ENCODE data around the gene RPL32.
A peak's percentile ranks its signal among the peaks of the same experiment; 100 is the strongest.

RPL32 gene

GRCh38 chr3:12810013-12810780, 31.2 kb downstream of the RPL32 start:
- Mint-ChIP-seq H3K27me3 (ENCODE audit: low read depth) (no peaks in the 10 kb centered on the region), H3K9me3 (no peaks in the 10 kb centered on the region), H3K4me1 (peaks cover 5% of the 10 kb centered on the region), H3K4me3 (peak overlapping the region; percentile 74 to 83 (median 77)), H3K27ac (peak overlapping the region; percentile 93 to 96 (median 96)), H3K36me3 (ENCODE audit: low read depth) (peaks cover 5% of the 10 kb centered on the region)
- peak; percentile 87 to 97 (median 96) for TF ChIP-seq CTCF (IDR thresholded peaks at IDR 0.05; ENCODE audit: unreplicated experiment in 3 of 3)

- Mint-ChIP-seq H3K4me3 (peak overlapping the region; percentile 74 to 83 (median 77)), H3K9me3 (no peaks in the 10 kb centered on the region), H3K36me3 (ENCODE audit: low read depth) (peaks cover 7% of the 10 kb centered on the region), H3K4me1 (peaks cover 5% of the 10 kb centered on the region), H3K27ac (peak overlapping the region in 1 of 3 experiments; percentile 60), H3K27me3 (ENCODE audit: low read depth) (no peaks in the 10 kb centered on the region)
- no peak for TF ChIP-seq CTCF (IDR thresholded peaks at IDR 0.05; ENCODE audit: unreplicated experiment in 3 of 3)
These were observed 31.9 kb downstream of the RPL32 start for GRCh38 chr3:12809435-12809834.

- no peak for TF ChIP-seq CTCF (IDR thresholded peaks at IDR 0.05; ENCODE audit: unreplicated experiment in 3 of 3)
- Mint-ChIP-seq H3K27ac (peak overlapping the region in 1 of 3 experiments; percentile 20), H3K9me3 (no peaks in the 10 kb centered on the region), H3K36me3 (ENCODE audit: low read depth) (peaks cover 9% of the 10 kb centered on the region), H3K27me3 (ENCODE audit: low read depth) (no peaks in the 10 kb centered on the region), H3K4me3 (peak overlapping the region; percentile 74 to 83 (median 77)), H3K4me1 (peaks cover 5% of the 10 kb centered on the region)
These were observed 32.4 kb downstream of the RPL32 start for GRCh38 chr3:12809001-12809400.

GRCh38 chr3:12808587-12808986, 32.8 kb downstream of the RPL32 start:
- H3K9me3 Mint-ChIP-seq = no peaks in the 10 kb centered on the region
- H3K27ac Mint-ChIP-seq = peak overlapping the region in 1 of 3 experiments; percentile 20
- H3K4me1 Mint-ChIP-seq = peaks cover 5% of the 10 kb centered on the region
- H3K27me3 Mint-ChIP-seq (ENCODE audit: low read depth) = no peaks in the 10 kb centered on the region
- peak overlapping the region; percentile 74 to 83 (median 77) for H3K4me3 Mint-ChIP-seq
- no peak for TF ChIP-seq CTCF (IDR thresholded peaks at IDR 0.05; ENCODE audit: unreplicated experiment in 3 of 3)
- H3K36me3 Mint-ChIP-seq (ENCODE audit: low read depth) = peaks cover 13% of the 10 kb centered on the region

GRCh38 chr3:12807601-12808359, 33.6 kb downstream of the RPL32 start:
- no peaks in the 10 kb centered on the region for H3K9me3 Mint-ChIP-seq
- peaks cover 5% of the 10 kb centered on the region for H3K4me1 Mint-ChIP-seq
- peak overlapping the region in 2 of 3 experiments; percentile 11 to 13 for H3K4me3 Mint-ChIP-seq
- H3K36me3 Mint-ChIP-seq (ENCODE audit: low read depth) = peaks cover 17% of the 10 kb centered on the region
- no peaks in the 10 kb centered on the region for H3K27me3 Mint-ChIP-seq (ENCODE audit: low read depth)
- no peak overlapping the region for H3K27ac Mint-ChIP-seq
- no peak for TF ChIP-seq CTCF (IDR thresholded peaks at IDR 0.05; ENCODE audit: unreplicated experiment in 3 of 3)

Data from nephron (organoid).